HFF-Myc (cell line): ENCODE measurements around the gene OR7G1.

Experiments
- DNase-seq: peaks from one replicate; pipeline ENCODE4 v3.0.0-alpha.2; 2011; ENCODE audit warnings: low read depth; ENCODE audit errors: extremely low read depth
- H3K4me3 ChIP-seq: replicated peaks from 2 replicates; pipeline ENCODE4 v1.5.1; 2011; ENCODE audit warnings: low read depth, mild to moderate bottlenecking, control low read depth, low read length
- CTCF ChIP-seq: IDR thresholded peaks from 2 replicates; pipeline ENCODE4 v1.5.1; 2012; ENCODE audit warnings: mild to moderate bottlenecking, low read depth, low read length, control low read depth; ENCODE audit errors: missing control alignments

OR7G1 gene

GRCh38 chr19:9065457-9066014 is 50.0 kb downstream of the OR7G1 start:
- no peak for TF ChIP-seq CTCF
- no peak for DNase-seq
- H3K4me3 ChIP-seq = no peak overlapping the region
